SK-N-SH (cell line): Measurements from ENCODE around the gene PPP2R5E. TPM values are rescaled to one million over a fixed set of nuclear protein-coding genes. Genes with fewer than 3 reads are reported as not detected.
A peak's percentile ranks its signal among the peaks of the same experiment; 100 is the strongest.

Source experiments
- CTCF ChIA-PET: fragments of 300-600, 350-600 bp; formaldehyde crosslinking; extraction: SDS; loops from one replicate; lab custom pipeline; 2021; lab: Yijun Ruan, JAX
- POLR2A ChIA-PET: fragments of 350-600 bp; sonication (Branson Sonifier 250); formaldehyde crosslinking; extraction: SDS; loops from one replicate; lab custom pipeline; 2020; ENCODE audit warnings: antibody characterized with exemption, inconsistent platforms; lab: Yijun Ruan, JAX
- DNase-seq: peaks from one replicate; pipeline ENCODE4 v3.0.0; 2012
- H2AFZ ChIP-seq: fragments of 200-600 bp; sonication (generic); 2 replicates; pipeline ENCODE4 v1.8.1; 2016; ENCODE audit warnings: antibody characterized with exemption, mild to moderate bottlenecking, low read depth
- H3F3A ChIP-seq: fragments of 200-600 bp; sonication (generic); replicated peaks from 2 replicates; pipeline ENCODE3; 2016; ENCODE audit warnings: antibody characterized with exemption, mild to moderate bottlenecking; ENCODE audit not compliant: insufficient read depth
- H3K27ac ChIP-seq, 2 experiments: fragments of 200-500 bp in 1 of 2; fragments of 200-600 bp in 1 of 2; sonication (Bioruptor generic) in 1 of 2; sonication (generic), shearing (Covaris generic) in 1 of 2; 2 replicates each; pipeline versions ENCODE4 v1.5.1 to v1.6.1; 2014 to 2016; ENCODE audit warnings: low read depth in 2 of 2, inconsistent platforms in 1 of 2, low read length in 1 of 2, mild to moderate bottlenecking in 1 of 2, mixed read lengths in 1 of 2
- H3K27me3 ChIP-seq: fragments of 200-600 bp; sonication (generic), shearing (Covaris generic); 2 replicates; pipeline ENCODE4 v1.6.1; 2016; ENCODE audit warnings: mixed run types; ENCODE audit not compliant: insufficient read depth
- H3K36me3 ChIP-seq, 2 experiments: fragments of 200-500 bp in 1 of 2; fragments of 200-600 bp in 1 of 2; sonication (Bioruptor generic) in 1 of 2; sonication (generic) in 1 of 2; replicated peaks in 1 of 2; 2 replicates each; pipeline versions ENCODE3 to v1.5.1; 2014 to 2016; ENCODE audit warnings: low read length in 1 of 2, mild to moderate bottlenecking in 1 of 2; ENCODE audit not compliant: insufficient read depth in 2 of 2, control insufficient read depth in 1 of 2
- H3K4me1 ChIP-seq, 2 experiments: fragments of 200-500 bp in 1 of 2; fragments of 200-600 bp in 1 of 2; sonication (Bioruptor generic) in 1 of 2; sonication (generic), shearing (Covaris generic) in 1 of 2; 2 replicates each; pipeline versions ENCODE4 v1.5.1 to v1.6.1; 2014 to 2016; ENCODE audit warnings: low read depth in 1 of 2, low read length in 1 of 2, mixed run types in 1 of 2; ENCODE audit not compliant: insufficient read depth in 2 of 2, control insufficient read depth in 1 of 2
- H3K4me2 ChIP-seq: fragments of 200-600 bp; sonication (generic), shearing (Covaris generic); 2 replicates; pipeline ENCODE4 v1.6.1; 2017; ENCODE audit warnings: mixed run types
- H3K4me3 ChIP-seq, 2 experiments: fragments of 200-500 bp in 1 of 2; fragments of 200-600 bp in 1 of 2; sonication (Bioruptor generic) in 1 of 2; sonication (generic), shearing (Covaris generic) in 1 of 2; 2 replicates each; pipeline versions ENCODE4 v1.5.1 to v1.8.1; 2014 to 2016; ENCODE audit warnings: low read depth in 2 of 2, inconsistent platforms in 1 of 2, low read length in 1 of 2, mild to moderate bottlenecking in 1 of 2, mixed read lengths in 1 of 2, moderate library complexity in 1 of 2
- H3K79me2 ChIP-seq: fragments of 200-600 bp; sonication (generic); 2 replicates; pipeline ENCODE4 v1.8.1; 2017; ENCODE audit warnings: mild to moderate bottlenecking; ENCODE audit not compliant: insufficient read depth
- H3K9ac ChIP-seq: fragments of 200-600 bp; sonication (generic); 2 replicates; pipeline ENCODE4 v1.6.1; 2017; ENCODE audit warnings: mixed run types
- H3K9me2 ChIP-seq: fragments of 200-600 bp; sonication (generic); 2 replicates; pipeline ENCODE4 v1.6.1; 2017; ENCODE audit warnings: mixed run types
- H3K9me3 ChIP-seq: fragments of 200-600 bp; sonication (generic); 2 replicates; pipeline ENCODE4 v1.6.1; 2017; ENCODE audit warnings: mixed run types, mild to moderate bottlenecking, moderate library complexity
- H4K20me1 ChIP-seq: fragments of 200-600 bp; sonication (generic); 2 replicates; pipeline ENCODE4 v1.6.1; 2017; ENCODE audit warnings: mild to moderate bottlenecking, mixed run types; ENCODE audit not compliant: insufficient read depth
- CHD2 ChIP-seq: fragments of 150-350 bp; IDR thresholded peaks from 2 replicates; pipeline ENCODE4 v1.6.1; 2018; ENCODE audit warnings: low read length; ENCODE audit not compliant: partially characterized antibody
- EP300 ChIP-seq, 2 experiments: IDR thresholded peaks; 2 replicates each; pipeline versions ENCODE4 v1.4.0 to v1.6.1; 2012; ENCODE audit warnings: borderline replicate concordance in 1 of 2, low read depth in 1 of 2, low read length in 1 of 2
- GABPA ChIP-seq: IDR thresholded peaks from 2 replicates; pipeline ENCODE4 v1.4.0; 2012; ENCODE audit warnings: low read depth, mild to moderate bottlenecking
- JUND ChIP-seq: IDR thresholded peaks from 2 replicates; pipeline ENCODE4 v1.4.0; 2012
- MXI1 ChIP-seq: IDR thresholded peaks from 2 replicates; pipeline ENCODE4 v1.6.1; 2012; ENCODE audit warnings: mild to moderate bottlenecking, low read depth, low read length, improper control_type of control experiment
- NFIC ChIP-seq: IDR thresholded peaks from 2 replicates; pipeline ENCODE4 v1.4.0; 2012; ENCODE audit warnings: borderline replicate concordance
- POLR2AphosphoS5 ChIP-seq: IDR thresholded peaks from 2 replicates; pipeline ENCODE4 v1.6.1; 2012; ENCODE audit warnings: low read depth, low read length
- RAD21 ChIP-seq: IDR thresholded peaks from 2 replicates; pipeline ENCODE4 v1.6.1; 2012; ENCODE audit warnings: mild to moderate bottlenecking, low read length
- RCOR1 ChIP-seq: fragments of 150-350 bp; IDR thresholded peaks from 2 replicates; pipeline ENCODE4 v1.6.1; 2017; ENCODE audit warnings: antibody characterized with exemption, low read length
- REST ChIP-seq: IDR thresholded peaks from 2 replicates; pipeline ENCODE4 v1.6.1; 2012; ENCODE audit warnings: mild to moderate bottlenecking, low read depth, low read length, moderate library complexity
- RXRA ChIP-seq: IDR thresholded peaks from 2 replicates; pipeline ENCODE4 v1.4.0; 2012; ENCODE audit warnings: low read depth, mild to moderate bottlenecking, borderline replicate concordance
- TCF12 ChIP-seq: IDR thresholded peaks from 2 replicates; pipeline ENCODE4 v1.4.0; 2012
- TEAD4 ChIP-seq: IDR thresholded peaks from 2 replicates; pipeline ENCODE4 v1.4.0; 2012; ENCODE audit warnings: mild to moderate bottlenecking, borderline replicate concordance; ENCODE audit not compliant: insufficient read depth
- USF2 ChIP-seq: fragments of 150-350 bp; IDR thresholded peaks from 2 replicates; pipeline ENCODE4 v1.6.1; 2017; ENCODE audit warnings: antibody characterized with exemption, low read length, low read depth, borderline replicate concordance
- WGBS: methylation state at CpG from one replicate; pipeline ENCODE4 v1.1.6; 2017; ENCODE audit warnings: low lambda C conversion rate; 5-methylcytosine and 5-hydroxymethylcytosine counted together
- polyA plus RNA-seq, 3 experiments: library from polyadenylated mRNA; depleted of rRNA; stranded (reverse); fragments of >200 nt; gene quantifications; 2 replicates each; pipeline ENCODE4 v1.2.3, GENCODE V29; 2012
- TF ChIP-seq, protein P1 (sequence below): IDR thresholded peaks from 2 replicates; pipeline ENCODE4 v1.4.0; 2012; ENCODE audit warnings: low read depth
- TF ChIP-seq, protein P2 (sequence below): IDR thresholded peaks from 2 replicates; pipeline ENCODE4; 2012
- TF ChIP-seq, protein P3 (sequence below): IDR thresholded peaks from 2 replicates; pipeline ENCODE4 v1.4.0; 2012; ENCODE audit warnings: low read depth, borderline replicate concordance

PPP2R5E gene
- polyA plus RNA-seq, 1 of the 3 experiments (the other 2 are of a cell fraction) = 4.4 TPM

DNA sequence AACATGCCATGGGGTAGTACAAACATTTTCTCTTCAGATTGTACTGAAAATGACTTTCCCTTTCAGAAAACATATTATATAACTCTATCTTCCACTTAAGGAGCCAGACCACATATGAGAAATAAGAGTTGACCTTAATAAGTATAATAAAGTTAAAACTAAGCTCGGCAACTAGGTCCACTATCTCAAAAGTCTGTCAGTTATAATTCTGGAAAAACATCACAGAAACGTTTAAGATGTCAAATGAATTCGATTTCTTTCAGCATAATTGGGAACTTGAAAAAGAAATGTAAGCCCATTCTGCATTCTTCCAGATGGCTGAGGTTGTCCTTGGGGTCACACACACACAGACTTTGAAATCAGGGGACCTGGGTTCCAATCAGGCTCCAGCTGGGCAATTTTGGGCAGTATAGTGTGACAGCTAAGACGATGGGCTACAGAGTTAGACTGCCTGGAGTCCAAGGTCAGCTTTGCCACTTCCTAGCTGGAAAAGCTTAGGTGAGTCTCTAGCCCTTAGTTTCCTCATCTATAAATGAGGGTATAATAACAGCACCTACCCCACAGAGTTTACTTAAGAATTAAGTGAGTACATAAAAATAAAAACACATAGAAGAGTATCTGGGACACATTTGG lies 75.6 kb downstream of the PPP2R5E start:
- POLR2A ChIA-PET = no interaction called here

More for the DNA sequence above, 75.6 kb downstream of the PPP2R5E start:
- TF ChIP-seq, protein P1, sequence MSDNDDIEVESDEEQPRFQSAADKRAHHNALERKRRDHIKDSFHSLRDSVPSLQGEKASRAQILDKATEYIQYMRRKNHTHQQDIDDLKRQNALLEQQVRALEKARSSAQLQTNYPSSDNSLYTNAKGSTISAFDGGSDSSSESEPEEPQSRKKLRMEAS = no peak
- no peak for TF ChIP-seq RAD21
- TF ChIP-seq, protein P2, sequence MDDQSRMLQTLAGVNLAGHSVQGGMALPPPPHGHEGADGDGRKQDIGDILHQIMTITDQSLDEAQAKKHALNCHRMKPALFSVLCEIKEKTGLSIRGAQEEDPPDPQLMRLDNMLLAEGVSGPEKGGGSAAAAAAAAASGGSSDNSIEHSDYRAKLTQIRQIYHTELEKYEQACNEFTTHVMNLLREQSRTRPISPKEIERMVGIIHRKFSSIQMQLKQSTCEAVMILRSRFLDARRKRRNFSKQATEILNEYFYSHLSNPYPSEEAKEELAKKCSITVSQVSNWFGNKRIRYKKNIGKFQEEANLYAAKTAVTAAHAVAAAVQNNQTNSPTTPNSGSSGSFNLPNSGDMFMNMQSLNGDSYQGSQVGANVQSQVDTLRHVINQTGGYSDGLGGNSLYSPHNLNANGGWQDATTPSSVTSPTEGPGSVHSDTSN = peak; percentile 24; the same call in 1 of the 2 replicates
- TF ChIP-seq RCOR1 = 0 out of 2 replicates have a peak, but pooled peaks have one; percentile 14
- TF ChIP-seq, protein P3, sequence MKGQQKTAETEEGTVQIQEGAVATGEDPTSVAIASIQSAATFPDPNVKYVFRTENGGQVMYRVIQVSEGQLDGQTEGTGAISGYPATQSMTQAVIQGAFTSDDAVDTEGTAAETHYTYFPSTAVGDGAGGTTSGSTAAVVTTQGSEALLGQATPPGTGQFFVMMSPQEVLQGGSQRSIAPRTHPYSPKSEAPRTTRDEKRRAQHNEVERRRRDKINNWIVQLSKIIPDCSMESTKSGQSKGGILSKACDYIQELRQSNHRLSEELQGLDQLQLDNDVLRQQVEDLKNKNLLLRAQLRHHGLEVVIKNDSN = no peak
- peak; percentile 47; the same call in 1 of the 2 replicates for TF ChIP-seq TCF12
- TF ChIP-seq POLR2AphosphoS5 = no peak
- TF ChIP-seq NFIC = no peak
- TF ChIP-seq USF2 = no peak
- no peak for TF ChIP-seq TEAD4
- TF ChIP-seq MXI1 = 0 out of 2 replicates have a peak, but pooled peaks have one; percentile 25
- no peak for TF ChIP-seq RXRA
- TF ChIP-seq JUND = no peak
- TF ChIP-seq GABPA = no peak
- no peak for TF ChIP-seq REST
- no peak for TF ChIP-seq CHD2
- peak in 1 of 2 experiments; percentile 65; a peak in 2 of 4 replicates for TF ChIP-seq EP300 (IDR thresholded peaks at IDR 0.05; ENCODE audit: borderline replicate concordance in 1 of 2, low read depth in 1 of 2, low read length in 1 of 2)
- H3K9ac ChIP-seq = no peak overlapping the region
- H4K20me1 ChIP-seq = peaks cover 66% of the 10 kb centered on the region
- H3K27me3 ChIP-seq = no peaks in the 10 kb centered on the region
- H3K9me3 ChIP-seq = no peaks in the 10 kb centered on the region
- no peaks in the 10 kb centered on the region for H3K9me2 ChIP-seq
- no peak overlapping the region for H3K4me2 ChIP-seq
- H3K4me1 ChIP-seq = peaks cover 9 to 18% of the 10 kb centered on the region in 2 experiments; a peak in 2 of 4 replicates
- no peak overlapping the region for H3K4me3 ChIP-seq
- peaks cover 0 to 2% of the 10 kb centered on the region in 2 experiments for H3K36me3 ChIP-seq
- peaks cover 98% of the 10 kb centered on the region for H3K79me2 ChIP-seq
- peak overlapping the region in 1 of 2 experiments; percentile 36; a peak in 3 of 4 replicates for H3K27ac ChIP-seq
- 13% methylated on average over 4 of the region's 4 CpGs for WGBS
- no peak overlapping the region for H2AFZ ChIP-seq
- CTCF ChIA-PET = interaction anchor here (1.5 to 1.7 kb wide), 2 partner anchors 26 to 78 kb away, joined by 4 read pairs; no protein-coding TSS in a partner anchor
- peaks cover 10% of the 10 kb centered on the region for H3F3A ChIP-seq
- no peak for DNase-seq
